HG03103 (cell line): ENCODE measurements around the gene REP15.
"Not testable (repeated sequence)": the region's sequence is repeated elsewhere in the genome, so short reads cannot be mapped to it uniquely, and the experiment has no call there.

Source experiments
- ATAC-seq: cut with Tn5 transposase; IDR thresholded peaks from one replicate; pipeline ENCODE4 v1.9.1; 2021; ENCODE audit warnings: low read depth; ENCODE audit not compliant: unreplicated experiment

The REP15 gene

GRCh38 chr12:27695556-27696292 lies 523 bp upstream of the REP15 start:
- ATAC-seq: no peak

- ATAC-seq: no peak
Observed at GRCh38 chr12:27696864-27697564, 767 bp downstream of the REP15 start.

- ATAC-seq: peak; percentile 90
Observed at GRCh38 chr12:27703720-27704452, 7.6 kb downstream of the REP15 start.

- ATAC-seq: no peak
Observed at GRCh38 chr12:27705263-27705662, 9.0 kb downstream of the REP15 start.

GRCh38 chr12:27707216-27707615 lies 11.0 kb downstream of the REP15 start:
- ATAC-seq: no peak

GRCh38 chr12:27709212-27709931 lies 13.1 kb downstream of the REP15 start:
- no peak for ATAC-seq

- peak; percentile 41 for ATAC-seq
Observed at GRCh38 chr12:27709932-27710591, 13.8 kb downstream of the REP15 start.

GRCh38 chr12:27710592-27711316 lies 14.5 kb downstream of the REP15 start, which contains the start of gene MRPS35:
Gene MRPS35 (plus strand): TSS chr12:27710832. CDS start chr12:27710844, 12 bp downstream.
- peak; percentile 93 for ATAC-seq

GRCh38 chr12:27711317-27711682 lies 15.1 kb downstream of the REP15 start:
- peak; percentile 26 for ATAC-seq

GRCh38 chr12:27711967-27712366 lies 15.7 kb downstream of the REP15 start:
- no peak for ATAC-seq

GRCh38 chr12:27723212-27723611 lies 27.0 kb downstream of the REP15 start:
- no peak for ATAC-seq

- no peak for ATAC-seq
Observed at GRCh38 chr12:27730097-27730588, 33.9 kb downstream of the REP15 start.

GRCh38 chr12:27732281-27732680 lies 36.0 kb downstream of the REP15 start:
- ATAC-seq: no peak

- peak; percentile 61 for ATAC-seq
Observed at GRCh38 chr12:27733052-27733656, 36.9 kb downstream of the REP15 start.

- ATAC-seq: no peak
Observed at GRCh38 chr12:27733791-27734190, 37.5 kb downstream of the REP15 start.

GRCh38 chr12:27734321-27734720 lies 38.1 kb downstream of the REP15 start:
- ATAC-seq: not testable (repeated sequence)

GRCh38 chr12:27743601-27744000 lies 47.4 kb downstream of the REP15 start:
- ATAC-seq: no peak

- ATAC-seq: not testable (repeated sequence)
Observed at GRCh38 chr12:27745734-27746133, 49.5 kb downstream of the REP15 start.
